IMR-90 (cell line): ENCODE results near the gene ANKRD16. TPM values are rescaled to one million over a fixed set of nuclear protein-coding genes. Genes with fewer than 3 reads are reported as not detected.

Experiments used
- ATAC-seq: fragments of 200-7000 bp; cut with Tn5 transposase; 2 replicates; pipeline ENCODE4 v1.9.1; 2020; ENCODE audit warnings: low read depth, mild to moderate bottlenecking, moderate library complexity
- BruUV-seq: library from RNA; stranded (reverse); fragments of 400-500 nt; replicated peaks from 2 replicates; lab custom pipeline; 2021; lab: Mats Ljungman, UMichigan
- CTCF ChIA-PET: fragments of 300-600 bp; formaldehyde crosslinking; extraction: SDS; loops from one replicate; lab custom pipeline; 2021; ENCODE audit warnings: antibody characterized with exemption; lab: Yijun Ruan, JAX
- POLR2A ChIA-PET: fragments of 300-600 bp; sonication (Branson Sonifier 250); formaldehyde crosslinking; loops from one replicate; lab custom pipeline; 2022; ENCODE audit warnings: antibody characterized with exemption; ENCODE audit not compliant: unreplicated experiment; lab: Charles Lee
- DNase-seq: peaks from one replicate; pipeline ENCODE4 v3.0.0; 2013
- H2AFZ ChIP-seq: replicated peaks from 2 replicates; pipeline ENCODE3; 2013; ENCODE audit warnings: low read length, mild to moderate bottlenecking; ENCODE audit not compliant: poor library complexity
- H2AK5ac ChIP-seq: 2 replicates; pipeline ENCODE4 v1.6.1; 2013; ENCODE audit warnings: low read depth, low read length, inconsistent platforms
- H2AK9ac ChIP-seq: replicated peaks from 2 replicates; pipeline ENCODE3; 2013; ENCODE audit warnings: mild to moderate bottlenecking, low read depth, low read length, moderate library complexity; ENCODE audit not compliant: poor library complexity
- H2BK120ac ChIP-seq: 2 replicates; pipeline ENCODE4 v1.6.1; 2013; ENCODE audit warnings: low read depth, low read length, inconsistent platforms
- H2BK15ac ChIP-seq: 3 replicates; pipeline ENCODE4 v1.6.1; 2013; ENCODE audit warnings: low read depth, low read length, inconsistent platforms
- H2BK20ac ChIP-seq: 2 replicates; pipeline ENCODE4 v1.6.1; 2013; ENCODE audit warnings: low read depth, mild to moderate bottlenecking, inconsistent platforms, low read length, moderate library complexity
- H2BK5ac ChIP-seq: 2 replicates; pipeline ENCODE4 v1.6.1; 2013; ENCODE audit warnings: mild to moderate bottlenecking, low read depth, low read length, inconsistent platforms; ENCODE audit not compliant: poor library complexity, severe bottlenecking
- H3K14ac ChIP-seq: replicated peaks from 2 replicates; pipeline ENCODE4 v1.6.1; 2013; ENCODE audit warnings: low read depth, low read length, inconsistent platforms
- H3K18ac ChIP-seq: 2 replicates; pipeline ENCODE4 v1.6.1; 2013; ENCODE audit warnings: low read depth, low read length, control low read depth
- H3K23ac ChIP-seq: 2 replicates; pipeline ENCODE4 v1.6.1; 2013; ENCODE audit warnings: low read depth, low read length, inconsistent platforms
- H3K27ac ChIP-seq: 2 replicates; pipeline ENCODE4 v1.5.1; 2013; ENCODE audit warnings: mild to moderate bottlenecking, control low read depth, low read length; ENCODE audit not compliant: insufficient read depth
- H3K27me3 ChIP-seq: 2 replicates; pipeline ENCODE4 v1.6.1; 2013; ENCODE audit warnings: low read length; ENCODE audit not compliant: control insufficient read depth, insufficient read depth
- H3K36me3 ChIP-seq: 2 replicates; pipeline ENCODE4 v1.6.1; 2013; ENCODE audit warnings: low read length, mixed read lengths; ENCODE audit not compliant: control insufficient read depth, insufficient read depth
- H3K4ac ChIP-seq: 2 replicates; pipeline ENCODE4 v1.6.1; 2013; ENCODE audit warnings: low read depth, low read length, inconsistent platforms
- H3K4me1 ChIP-seq: 2 replicates; pipeline ENCODE4 v1.6.1; 2013; ENCODE audit warnings: low read length, mixed read lengths; ENCODE audit not compliant: control insufficient read depth, insufficient read depth
- H3K4me2 ChIP-seq: 2 replicates; pipeline ENCODE4 v1.6.1; 2013; ENCODE audit warnings: low read depth, mild to moderate bottlenecking, control low read depth, low read length, moderate library complexity
- H3K4me3 ChIP-seq: 2 replicates; pipeline ENCODE4 v1.5.1; 2013; ENCODE audit warnings: low read depth, mild to moderate bottlenecking, control low read depth, low read length, moderate library complexity; ENCODE audit not compliant: insufficient read depth
- H3K56ac ChIP-seq: 2 replicates; pipeline ENCODE4 v1.6.1; 2013; ENCODE audit warnings: low read length, inconsistent platforms; ENCODE audit not compliant: insufficient read depth; ENCODE audit errors: extremely low read depth
- H3K79me1 ChIP-seq, 2 experiments: 2 replicates each; pipeline ENCODE4 v1.6.1; 2013; ENCODE audit warnings: low read length in 2 of 2, inconsistent platforms in 1 of 2, low read depth in 1 of 2
- H3K9ac ChIP-seq: 2 replicates; pipeline ENCODE4 v1.6.1; 2013; ENCODE audit warnings: low read depth, low read length, control low read depth
- H3K9me1 ChIP-seq: 2 replicates; pipeline ENCODE4 v1.6.1; 2013; ENCODE audit warnings: low read length, inconsistent platforms; ENCODE audit not compliant: insufficient read depth
- H3K9me3 ChIP-seq: 2 replicates; pipeline ENCODE4 v1.6.1; 2013; ENCODE audit warnings: low read length; ENCODE audit not compliant: control insufficient read depth, insufficient read depth
- H4K20me1 ChIP-seq: 2 replicates; pipeline ENCODE4 v1.6.1; 2013; ENCODE audit warnings: low read length, inconsistent platforms; ENCODE audit not compliant: insufficient read depth
- H4K5ac ChIP-seq: 2 replicates; pipeline ENCODE4 v1.6.1; 2013; ENCODE audit warnings: mild to moderate bottlenecking, low read depth, low read length, control low read depth
- H4K8ac ChIP-seq, 2 experiments: 2 replicates each; pipeline ENCODE4 v1.6.1; 2013; ENCODE audit warnings: low read depth in 2 of 2, low read length in 2 of 2, control low read depth in 1 of 2, inconsistent platforms in 1 of 2
- H4K91ac ChIP-seq: 2 replicates; pipeline ENCODE4 v1.6.1; 2013; ENCODE audit warnings: low read depth, low read length, inconsistent platforms; ENCODE audit not compliant: insufficient read depth
- BHLHE40 ChIP-seq: fragments of 150-350 bp; IDR thresholded peaks from 2 replicates; pipeline ENCODE4 v1.6.1; 2016; ENCODE audit warnings: mild to moderate bottlenecking, low read depth, low read length
- CEBPB ChIP-seq: IDR thresholded peaks from 2 replicates; pipeline ENCODE4 v1.6.1; 2012; ENCODE audit warnings: low read depth, low read length, improper control_type of control experiment
- CHD1 ChIP-seq: IDR thresholded peaks from 2 replicates; pipeline ENCODE4 v1.6.1; 2012; ENCODE audit warnings: low read depth, low read length, improper control_type of control experiment
- MAZ ChIP-seq: IDR thresholded peaks from 2 replicates; pipeline ENCODE4 v1.6.1; 2012; ENCODE audit warnings: low read depth, mild to moderate bottlenecking, low read length, improper control_type of control experiment, moderate library complexity, borderline replicate concordance
- RAD21 ChIP-seq: IDR thresholded peaks from 2 replicates; pipeline ENCODE4 v1.6.1; 2012; ENCODE audit warnings: low read length, improper control_type of control experiment
- RCOR1 ChIP-seq: IDR thresholded peaks from 2 replicates; pipeline ENCODE4 v1.6.1; 2012; ENCODE audit warnings: mild to moderate bottlenecking, low read length, improper control_type of control experiment; ENCODE audit not compliant: insufficient replicate concordance
- WGBS, 2 experiments: methylation state at CpG; one replicate each; pipeline versions ENCODE4 v1.1.5 to v1.1.7; 2013; ENCODE audit warnings: missing lambda C conversion rate in 2 of 2; ENCODE audit not compliant: insufficient read length in 1 of 2; ENCODE audit errors: extremely low coverage in 2 of 2; 5-methylcytosine and 5-hydroxymethylcytosine counted together
- dilution Hi-C: fragments of 300-500 bp; cut with HindIII; formaldehyde crosslinking; loops from one replicate; pipeline ENCODE4 v1.14.3; 2018; ENCODE audit warnings: low sequenced_read_pairs; ENCODE audit not compliant: unreplicated experiment
- in situ Hi-C: fragments of 300-500 bp; cut with MboI; formaldehyde crosslinking; loops from 3 replicates; pipeline ENCODE4 v1.14.3; 2019; ENCODE audit warnings: low sequenced_read_pairs, inconsistent platforms, mixed read lengths
- intact Hi-C: fragments of 100-400 bp; cut with micrococcal nuclease; formaldehyde crosslinking; loops from 2 replicates; pipeline ENCODE4 v1.10.0; 2022
- polyA plus RNA-seq, 3 experiments: library from polyadenylated mRNA; depleted of rRNA; stranded (reverse); fragments of >200 nt; gene quantifications; 2 replicates each; pipeline ENCODE4 v1.2.3, GENCODE V29; 2012; ENCODE audit warnings: low replicate concordance in 1 of 3
- total RNA-seq: library from RNA; depleted of rRNA; stranded (reverse); fragments of >200 nt; gene quantifications from 2 replicates; pipeline ENCODE4 v1.2.3, GENCODE V29; 2012

The ANKRD16 gene
- total and polyA plus RNA-seq, 2 of the 4 experiments (the other 2 are of a cell fraction) = 5.1 to 5.7 TPM

- Histone ChIP-seq H3K4me2 (no peak overlapping the region), H3K56ac (no peak overlapping the region), H4K8ac (no peak overlapping the region), H2BK120ac (no peak overlapping the region), H3K4me3 (no peak overlapping the region), H3K79me1 (no peaks in the 10 kb centered on the region), H4K5ac (no peak overlapping the region), H2AK5ac (peak overlapping the region; percentile 61; the same call in 1 of the 2 replicates), H3K36me3 (peaks cover 3% of the 10 kb centered on the region; the same call in 1 of the 2 replicates), H4K20me1 (no peaks in the 10 kb centered on the region), H4K91ac (no peak overlapping the region), H3K27me3 (no peaks in the 10 kb centered on the region), H2BK5ac (no peak overlapping the region), H3K4ac (no peak overlapping the region), H3K9me1 (peaks cover 10% of the 10 kb centered on the region; the same call in 1 of the 2 replicates), H3K14ac (no peak overlapping the region), H3K23ac (no peak overlapping the region), H3K9ac (no peak overlapping the region), H3K4me1 (peaks cover 10% of the 10 kb centered on the region), H3K27ac (no peak overlapping the region), H3K9me3 (no peaks in the 10 kb centered on the region), H3K18ac (no peak overlapping the region), H2BK20ac (no peak overlapping the region), H2AFZ (no peak overlapping the region), H2AK9ac (no peak overlapping the region), H2BK15ac (no peak overlapping the region)
- WGBS, 2 experiments = no CpG with 5 or more reads among the region's 5 CpGs
- ChIA-PET POLR2A (no interaction called here), CTCF (no interaction called here)
- ATAC-seq = no peak
- no peak for DNase-seq
- no TSS peak for BruUV-seq
- intact Hi-C loops = no loop called here
- TF ChIP-seq CHD1 (no peak), CEBPB (no peak), MAZ (no peak), RAD21 (no peak), RCOR1 (no peak), BHLHE40 (no peak)
- in situ Hi-C loops = loop anchor here (25.0 kb wide), 2 partner anchors 397 to 1022 kb away; partner anchors contain the start of gene AKR1E2
- dilution Hi-C loops = no loop called here
Observed at GRCh38 chr10:5858811-5859210, 30.9 kb downstream of the ANKRD16 start.
